KMS-11 (cell line): ENCODE results near the gene KBTBD4.
A peak's percentile ranks its signal among the peaks of the same experiment; 100 is the strongest.

Experiments used
- H2AFZ ChIP-seq: fragments of 200-600 bp; sonication (generic); 2 replicates; pipeline ENCODE4 v1.6.1; 2016; ENCODE audit warnings: antibody characterized with exemption, mixed run types, low read depth
- H3K27ac ChIP-seq: fragments of 200-600 bp; sonication (generic); 2 replicates; pipeline ENCODE4 v1.6.1; 2016; ENCODE audit warnings: mild to moderate bottlenecking, mixed run types
- H3K27me3 ChIP-seq: fragments of 200-600 bp; sonication (generic); 2 replicates; pipeline ENCODE4 v1.6.1; 2017; ENCODE audit warnings: mild to moderate bottlenecking, low read depth, mixed run types, moderate library complexity; ENCODE audit not compliant: insufficient read depth
- H3K36me3 ChIP-seq: fragments of 200-600 bp; sonication (generic); 2 replicates; pipeline ENCODE4 v1.6.1; 2017; ENCODE audit warnings: mild to moderate bottlenecking, mixed run types; ENCODE audit not compliant: insufficient read depth
- H3K4me1 ChIP-seq: fragments of 200-600 bp; sonication (generic); 2 replicates; pipeline ENCODE4 v1.6.1; 2016; ENCODE audit warnings: mild to moderate bottlenecking, low read depth, mixed run types; ENCODE audit not compliant: poor library complexity, severe bottlenecking
- H3K4me2 ChIP-seq: fragments of 200-600 bp; sonication (generic); 2 replicates; pipeline ENCODE4 v1.7.0; 2016; ENCODE audit warnings: mild to moderate bottlenecking, mixed run types
- H3K4me3 ChIP-seq: fragments of 200-600 bp; sonication (generic); IDR thresholded peaks from 2 replicates; pipeline ENCODE4 v1.6.1; 2017; ENCODE audit warnings: low read depth, low read length, mixed read lengths; ENCODE audit not compliant: insufficient read depth
- H3K79me2 ChIP-seq: fragments of 200-600 bp; sonication (generic); 2 replicates; pipeline ENCODE4 v1.6.1; 2016; ENCODE audit warnings: low read depth, mixed run types; ENCODE audit not compliant: insufficient read depth
- H3K9ac ChIP-seq: fragments of 200-600 bp; sonication (generic); 2 replicates; pipeline ENCODE4 v1.6.1; 2016; ENCODE audit warnings: mild to moderate bottlenecking, mixed run types
- H4K20me1 ChIP-seq: fragments of 200-600 bp; sonication (generic); 2 replicates; pipeline ENCODE4 v1.6.1; 2016; ENCODE audit warnings: mild to moderate bottlenecking, mixed run types; ENCODE audit not compliant: insufficient read depth
- TF ChIP-seq, protein P1 (sequence below): fragments of 200-600 bp; sonication (generic); conservative IDR thresholded peaks from 2 replicates; pipeline ENCODE4 v1.6.1; 2017; ENCODE audit warnings: low read depth, mild to moderate bottlenecking, antibody characterized with exemption, low read length, moderate library complexity, mixed read lengths

KBTBD4 gene

GRCh38 chr11:47523490-47524225 lies 55.1 kb downstream of the KBTBD4 start:
- Histone ChIP-seq H3K4me3 (no peak overlapping the region), H3K27ac (peak overlapping the region; percentile 75), H3K36me3 (no peaks in the 10 kb centered on the region), H3K4me2 (peak overlapping the region; percentile 84), H3K9ac (peak overlapping the region; percentile 41; the same call in 1 of the 2 replicates), H3K27me3 (no peaks in the 10 kb centered on the region), H4K20me1 (peaks cover 13% of the 10 kb centered on the region), H3K79me2 (peaks cover 100% of the 10 kb centered on the region), H2AFZ (no peak overlapping the region), H3K4me1 (peaks cover 96% of the 10 kb centered on the region)
- TF ChIP-seq, protein P1, sequence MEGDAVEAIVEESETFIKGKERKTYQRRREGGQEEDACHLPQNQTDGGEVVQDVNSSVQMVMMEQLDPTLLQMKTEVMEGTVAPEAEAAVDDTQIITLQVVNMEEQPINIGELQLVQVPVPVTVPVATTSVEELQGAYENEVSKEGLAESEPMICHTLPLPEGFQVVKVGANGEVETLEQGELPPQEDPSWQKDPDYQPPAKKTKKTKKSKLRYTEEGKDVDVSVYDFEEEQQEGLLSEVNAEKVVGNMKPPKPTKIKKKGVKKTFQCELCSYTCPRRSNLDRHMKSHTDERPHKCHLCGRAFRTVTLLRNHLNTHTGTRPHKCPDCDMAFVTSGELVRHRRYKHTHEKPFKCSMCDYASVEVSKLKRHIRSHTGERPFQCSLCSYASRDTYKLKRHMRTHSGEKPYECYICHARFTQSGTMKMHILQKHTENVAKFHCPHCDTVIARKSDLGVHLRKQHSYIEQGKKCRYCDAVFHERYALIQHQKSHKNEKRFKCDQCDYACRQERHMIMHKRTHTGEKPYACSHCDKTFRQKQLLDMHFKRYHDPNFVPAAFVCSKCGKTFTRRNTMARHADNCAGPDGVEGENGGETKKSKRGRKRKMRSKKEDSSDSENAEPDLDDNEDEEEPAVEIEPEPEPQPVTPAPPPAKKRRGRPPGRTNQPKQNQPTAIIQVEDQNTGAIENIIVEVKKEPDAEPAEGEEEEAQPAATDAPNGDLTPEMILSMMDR, result no peak
